HG03095 (cell line): Measurements from ENCODE around the gene ST3GAL2.
"Not testable (repeated sequence)": the region's sequence is repeated elsewhere in the genome, so short reads cannot be mapped to it uniquely, and the experiment has no call there.

Experiments
- ATAC-seq: cut with Tn5 transposase; IDR thresholded peaks from one replicate; pipeline ENCODE4 v1.9.1; 2021; ENCODE audit warnings: moderate library complexity; ENCODE audit not compliant: unreplicated experiment

ST3GAL2 gene

DNA sequence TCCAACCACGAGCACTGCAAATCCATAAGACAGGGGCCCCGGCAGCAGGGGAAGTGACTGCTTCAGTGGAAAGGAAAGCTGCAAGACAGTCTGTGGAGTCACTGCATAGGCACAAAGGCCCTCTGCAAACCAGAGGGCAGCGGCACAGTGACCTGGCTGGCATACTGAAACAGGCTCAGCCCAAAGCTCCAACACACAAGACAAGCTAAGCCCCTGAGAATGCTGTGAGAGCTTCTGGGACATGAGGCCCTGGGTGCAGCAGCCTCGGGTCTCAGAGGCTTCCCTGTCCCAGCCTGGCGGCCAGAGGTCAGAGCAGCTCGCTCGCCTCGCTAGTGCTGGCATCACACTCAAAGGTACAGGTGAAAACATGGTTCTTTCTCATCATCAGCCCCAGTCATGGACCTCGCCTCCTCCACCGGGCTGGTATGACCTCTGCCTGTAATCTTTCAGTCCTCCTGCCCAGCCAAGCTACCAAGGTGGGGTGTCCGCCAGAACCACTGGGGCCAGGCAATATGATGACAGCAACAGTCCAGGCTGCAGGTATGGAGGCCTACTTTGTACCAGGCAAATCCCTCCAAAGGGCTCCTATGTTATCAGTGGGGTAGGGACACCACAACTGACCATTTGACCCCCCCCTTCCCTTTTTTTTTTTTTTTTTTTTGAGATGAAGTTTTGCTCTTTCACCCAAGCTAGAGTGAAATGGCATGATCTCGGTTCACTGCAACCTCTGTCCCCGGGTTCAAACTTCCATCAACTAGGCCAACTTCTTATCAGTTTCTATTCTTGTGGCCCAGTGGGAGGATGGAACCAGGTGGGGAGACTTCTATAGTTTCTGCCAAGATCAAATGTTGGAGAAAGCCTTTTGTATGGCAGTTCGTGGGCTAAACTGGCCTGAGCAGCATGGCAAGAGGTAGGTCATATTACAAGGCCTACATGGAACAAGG lies 19.2 kb downstream of the ST3GAL2 start:
- ATAC-seq, result no peak

DNA sequence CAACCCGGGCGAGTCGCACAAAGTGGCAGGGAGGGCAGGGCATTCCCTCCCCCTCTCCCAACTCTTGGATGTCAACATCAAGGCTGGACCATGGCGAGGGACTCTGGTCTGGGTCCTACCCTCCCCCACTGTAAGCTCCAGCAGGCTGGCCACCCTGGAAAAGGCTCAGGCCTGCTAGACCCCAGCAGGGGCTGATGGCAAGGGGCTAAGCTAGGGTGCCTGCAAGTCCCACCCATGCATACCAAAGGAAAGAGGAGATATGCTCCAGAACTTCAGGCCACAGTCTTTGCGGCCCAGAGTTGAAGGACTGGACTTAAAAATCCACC lies 19.9 kb downstream of the ST3GAL2 start:
- no peak for ATAC-seq

DNA sequence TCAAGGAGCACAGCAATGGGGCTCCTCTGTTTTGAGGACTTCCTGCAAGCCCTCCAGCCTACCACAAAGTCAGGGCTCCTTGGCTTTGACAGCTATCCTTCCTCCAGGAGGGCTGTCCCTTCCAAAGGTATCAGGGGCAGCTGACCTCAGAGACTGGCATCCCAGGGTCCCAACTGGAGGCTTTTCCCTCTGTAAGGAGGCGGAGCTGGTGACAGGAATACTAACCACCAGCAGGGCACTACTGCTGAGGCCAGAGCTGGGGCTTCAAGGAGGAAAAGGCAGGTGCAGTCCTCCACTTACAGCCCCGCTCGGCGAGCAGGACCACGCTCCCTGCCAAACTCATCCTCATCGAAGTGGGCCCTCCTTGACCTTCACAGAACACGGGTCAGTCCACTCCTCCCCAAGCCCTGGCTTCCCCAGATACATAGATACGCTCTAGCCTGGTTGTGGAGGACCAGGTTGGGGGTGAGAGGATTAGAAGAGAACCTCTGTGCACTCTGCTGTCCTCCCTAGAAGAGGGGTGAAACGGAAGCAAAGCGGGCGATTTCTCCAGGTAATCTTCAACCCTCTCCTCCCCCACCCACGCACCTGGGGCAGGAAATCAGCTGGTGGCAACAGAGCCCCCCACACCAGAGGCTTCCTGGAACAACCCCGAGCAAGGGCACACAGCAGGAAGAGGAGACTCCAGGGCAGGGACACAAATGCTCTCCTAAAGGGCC lies 20.5 kb downstream of the ST3GAL2 start:
- no peak for ATAC-seq

DNA sequence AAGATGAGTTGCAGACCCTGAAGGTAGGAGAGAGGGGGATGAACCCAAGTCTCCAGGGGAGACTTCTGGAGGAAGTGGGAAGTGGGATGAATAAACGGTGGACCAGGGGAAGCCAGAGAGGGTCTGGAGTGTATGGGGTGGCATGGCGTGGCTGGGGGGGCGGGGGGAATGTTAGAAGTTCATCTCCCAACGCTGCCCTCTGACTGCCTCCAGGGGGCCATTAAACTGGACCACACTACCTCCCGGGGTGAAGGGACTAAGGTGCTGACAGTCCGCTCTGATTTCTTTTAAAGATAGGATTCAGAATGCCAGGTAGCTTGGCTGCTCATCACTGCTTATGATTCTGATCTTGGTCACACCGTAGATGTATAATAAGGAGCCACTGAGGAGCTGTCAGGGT lies 21.2 kb downstream of the ST3GAL2 start:
- ATAC-seq, result no peak

DNA sequence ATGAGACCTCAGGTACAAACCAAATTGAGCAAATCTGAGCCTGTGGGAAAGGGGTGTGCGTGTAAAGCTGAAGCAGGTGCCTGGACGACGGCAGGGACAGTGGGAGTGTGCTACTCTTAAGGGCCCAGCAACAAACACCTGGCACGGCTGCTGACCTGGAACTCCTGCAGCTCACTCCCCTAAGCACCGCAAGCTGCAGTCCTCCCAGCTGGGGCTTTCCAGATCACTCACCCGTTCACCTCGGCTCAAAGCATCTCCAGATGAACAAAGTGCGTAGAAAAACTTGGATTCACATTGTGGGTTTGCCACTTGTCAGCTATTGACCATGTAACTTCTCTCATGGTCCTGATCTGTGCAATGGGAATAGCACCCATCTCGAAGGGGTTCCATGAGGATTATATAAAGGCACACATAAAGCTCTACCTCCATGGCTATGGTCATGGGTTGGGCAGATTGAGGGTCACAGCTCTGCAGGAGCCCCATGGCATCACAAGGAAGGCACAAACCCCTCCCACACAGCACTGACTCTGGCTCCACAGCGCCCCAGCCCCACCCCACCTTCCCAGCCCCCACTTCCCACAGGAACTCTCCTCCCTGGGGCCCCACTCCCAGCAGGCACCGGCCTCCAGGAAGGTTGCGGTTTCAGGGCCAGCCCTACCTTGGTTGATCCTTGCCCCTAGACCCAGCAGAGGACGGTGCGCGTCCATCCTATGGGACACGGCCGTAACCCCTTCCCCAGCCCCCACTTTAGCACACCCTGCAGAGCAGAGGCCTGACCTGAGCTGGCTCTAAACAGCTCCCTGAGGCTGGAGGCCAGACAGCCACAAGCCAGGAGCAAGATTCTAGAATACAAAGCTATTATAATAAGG lies 21.9 kb downstream of the ST3GAL2 start:
- ATAC-seq, result peak; percentile 86

DNA sequence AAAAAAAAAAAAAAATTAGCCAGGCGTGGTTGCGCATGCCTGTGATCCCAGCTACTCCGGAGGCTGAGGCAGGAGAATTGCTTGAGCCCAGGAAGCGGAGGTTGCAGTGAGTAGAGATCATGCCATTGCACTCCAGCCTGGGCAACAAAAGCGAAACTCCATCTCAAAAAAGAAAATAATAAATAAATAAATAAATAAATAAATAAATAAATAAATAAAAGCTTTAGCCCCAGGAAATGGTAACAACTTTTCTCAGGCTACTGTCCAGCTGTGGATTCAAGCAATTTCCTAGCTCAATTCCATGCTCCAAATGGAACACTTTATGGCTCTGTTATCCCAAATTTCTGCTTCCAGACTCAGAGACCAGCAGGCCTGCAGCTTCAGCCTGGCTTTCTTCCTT lies 25.3 kb downstream of the ST3GAL2 start:
- ATAC-seq, result not testable (repeated sequence)

DNA sequence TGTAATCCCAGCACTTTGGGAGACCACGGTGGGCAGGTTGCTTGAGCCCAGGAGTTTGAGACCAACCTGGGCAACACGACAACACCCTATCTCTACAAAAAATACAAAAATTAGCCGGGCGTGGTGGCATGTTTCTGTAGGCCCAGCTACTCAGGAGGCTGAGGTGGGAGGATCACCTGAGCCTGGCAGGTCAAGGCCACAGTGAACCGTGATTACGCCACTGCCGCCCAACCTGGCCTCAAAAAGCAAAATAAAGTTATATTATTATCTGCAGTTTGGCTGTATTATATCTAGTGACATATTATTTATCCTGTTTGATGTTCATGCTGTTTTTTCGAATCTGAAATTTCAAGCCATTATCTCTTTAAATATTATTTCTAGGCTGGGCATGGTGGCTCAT lies 26.5 kb downstream of the ST3GAL2 start:
- no peak for ATAC-seq

DNA sequence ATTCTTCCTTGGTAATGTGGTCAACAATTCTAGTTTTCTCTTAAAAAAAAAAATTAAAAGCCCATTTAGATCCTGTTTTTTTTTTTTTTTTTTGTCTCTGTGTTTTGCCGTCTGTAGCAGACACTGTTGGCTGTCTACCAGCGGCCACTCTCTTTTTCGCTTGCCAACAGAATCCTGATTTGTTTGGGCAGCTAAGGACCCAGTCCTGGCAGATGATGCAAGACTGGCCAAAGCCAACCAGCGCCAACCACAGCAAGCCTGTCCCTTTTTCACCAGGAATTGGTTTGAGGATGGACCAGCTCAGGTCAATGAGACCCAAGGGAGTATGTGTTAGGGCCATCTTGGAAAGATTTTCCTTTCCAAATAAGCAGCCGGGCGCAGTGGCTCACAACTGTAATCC lies 28.2 kb downstream of the ST3GAL2 start:
- no peak for ATAC-seq

DNA sequence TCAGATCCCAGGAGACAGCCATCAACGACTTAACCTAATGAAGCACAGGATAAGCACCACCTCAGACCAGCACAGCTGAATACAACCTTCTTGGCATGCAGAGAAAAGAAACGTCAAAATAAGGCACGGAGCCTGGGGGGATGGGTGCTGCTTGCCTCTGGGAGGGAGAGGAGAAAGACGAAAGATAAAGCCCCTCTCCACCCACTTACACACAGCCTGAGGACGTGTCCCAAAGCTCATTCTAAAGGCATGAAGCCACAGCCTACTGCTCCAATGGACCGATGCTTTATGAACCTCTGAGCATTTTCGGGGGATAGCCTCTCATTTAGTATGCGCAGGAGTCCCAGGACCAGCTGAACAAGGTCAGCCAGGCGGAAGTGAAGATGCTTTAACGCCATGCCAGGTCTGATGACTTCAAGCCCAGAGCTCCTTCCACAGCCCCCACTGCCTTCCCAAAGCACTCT lies 31.1 kb downstream of the ST3GAL2 start:
- no peak for ATAC-seq

DNA sequence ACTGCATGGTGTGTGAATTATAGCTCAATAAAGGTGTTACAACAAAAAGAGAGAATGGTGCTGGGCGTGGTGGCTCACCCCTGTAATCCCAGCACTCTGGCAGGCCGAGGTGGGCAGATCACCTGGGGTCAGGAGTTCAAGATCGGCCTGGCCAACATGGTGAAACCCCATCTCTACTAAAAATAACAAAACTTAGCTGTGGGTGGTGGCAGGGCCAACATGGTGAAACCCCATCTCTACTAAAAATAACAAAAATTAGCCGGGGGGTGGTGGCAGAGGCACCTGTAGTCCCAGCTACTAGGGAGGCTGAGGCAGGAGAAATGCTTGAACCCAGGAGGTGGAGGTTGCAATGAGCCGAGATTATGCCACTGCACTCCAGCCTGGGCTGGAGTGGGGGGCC lies 32.8 kb downstream of the ST3GAL2 start:
- not testable (repeated sequence) for ATAC-seq

DNA sequence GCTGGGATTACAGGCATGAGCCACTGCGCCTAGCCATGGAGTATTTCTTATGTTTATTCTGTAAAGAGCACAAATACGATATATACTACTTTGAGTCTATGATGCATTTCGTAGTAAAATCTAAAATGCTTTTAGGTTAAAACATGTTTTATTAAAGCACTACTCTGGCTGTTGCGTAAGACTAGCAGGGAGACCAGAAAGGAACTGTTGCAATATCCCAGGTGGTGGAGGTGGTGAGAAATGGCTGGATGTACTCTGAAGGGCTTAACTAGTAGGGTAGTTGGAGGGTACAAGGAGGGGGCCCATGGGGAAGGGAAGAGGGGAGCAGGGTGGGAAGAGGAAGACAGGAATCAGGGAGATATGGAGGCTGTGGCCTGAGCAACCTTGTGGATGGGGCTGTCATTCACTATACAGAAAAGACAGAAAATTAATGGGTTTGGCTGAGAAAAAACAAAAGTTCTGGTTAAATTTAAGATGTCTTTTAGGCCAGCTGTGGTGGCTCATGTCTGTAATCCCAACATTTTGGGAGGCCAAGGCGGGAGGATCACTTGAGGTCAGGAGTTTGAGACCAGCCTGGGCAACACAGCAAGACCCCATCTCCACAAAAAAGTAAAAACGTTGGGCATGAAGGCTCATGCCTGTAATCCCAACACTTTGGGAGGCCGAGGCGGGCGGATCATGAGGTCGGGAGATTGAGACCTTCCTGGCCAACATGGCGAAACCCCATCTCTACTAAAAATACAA lies 35.8 kb downstream of the ST3GAL2 start:
- ATAC-seq, result no peak

DNA sequence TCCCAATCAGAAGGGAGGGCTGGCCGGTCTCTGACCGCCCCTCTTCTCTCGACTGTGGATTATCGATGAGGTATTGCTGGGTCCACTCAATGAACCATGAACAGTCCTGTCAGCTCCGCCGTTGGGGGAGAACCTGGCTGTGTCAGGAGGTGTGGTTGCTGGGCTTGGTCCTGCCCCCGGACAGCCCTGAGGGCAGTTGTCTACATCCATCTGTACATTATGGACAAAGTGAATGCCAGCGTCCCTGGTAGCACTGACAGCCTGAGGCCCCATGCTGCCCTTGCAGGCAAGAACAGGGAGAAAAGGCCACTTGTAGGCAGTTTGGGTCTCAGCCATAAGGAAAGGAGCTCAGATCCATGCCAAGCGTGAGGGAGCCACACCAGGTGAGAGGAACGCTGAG lies 38.9 kb downstream of the ST3GAL2 start:
- ATAC-seq, result no peak

DNA sequence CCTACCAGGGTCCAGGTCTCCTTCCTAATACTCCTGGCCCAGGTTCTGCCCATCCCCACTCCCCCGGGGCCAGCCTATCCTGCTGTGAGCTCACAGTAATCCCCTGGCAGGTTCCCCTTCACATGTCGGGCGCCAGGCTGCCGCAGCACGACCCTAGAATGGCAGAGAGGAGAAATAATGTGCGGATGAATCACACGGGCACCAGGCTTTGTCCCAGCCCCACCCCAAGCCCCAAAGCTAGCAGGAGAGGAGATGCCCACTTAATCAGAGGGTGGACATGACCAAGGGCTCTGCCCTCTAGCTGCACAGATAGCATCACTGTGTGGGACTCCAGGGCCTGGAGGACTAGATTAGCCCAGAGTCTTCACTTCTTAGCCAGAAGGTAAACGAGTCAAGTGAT lies 39.5 kb downstream of the ST3GAL2 start:
- no peak for ATAC-seq

DNA sequence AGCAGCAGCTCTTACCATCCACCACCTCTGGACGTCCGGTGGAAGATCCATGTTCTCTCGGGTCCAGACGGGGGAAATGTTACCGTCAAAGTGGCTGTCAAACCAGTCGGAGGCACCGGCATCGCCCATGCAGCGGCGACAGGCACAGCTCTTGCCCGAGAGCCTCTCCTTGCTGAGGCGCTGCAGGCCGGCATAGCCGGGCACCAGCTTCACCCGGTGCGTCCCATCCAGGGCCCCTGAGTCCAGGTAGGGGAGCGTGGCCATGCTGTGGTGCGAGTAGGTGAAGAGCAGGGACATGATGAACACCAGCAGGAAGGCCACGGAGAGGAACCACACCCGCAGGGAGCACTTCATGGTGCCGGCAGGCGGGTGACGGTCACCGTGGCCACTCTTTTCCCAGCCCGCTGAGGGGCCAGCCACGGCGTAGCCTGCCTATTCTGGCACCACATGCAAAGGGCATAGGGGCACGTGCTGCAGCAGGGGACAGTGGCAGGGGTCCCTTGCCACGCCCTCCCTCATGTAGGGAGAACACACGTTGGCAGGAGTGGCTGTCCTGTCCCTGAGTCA lies 40.6 kb downstream of the ST3GAL2 start:
- no peak for ATAC-seq

DNA sequence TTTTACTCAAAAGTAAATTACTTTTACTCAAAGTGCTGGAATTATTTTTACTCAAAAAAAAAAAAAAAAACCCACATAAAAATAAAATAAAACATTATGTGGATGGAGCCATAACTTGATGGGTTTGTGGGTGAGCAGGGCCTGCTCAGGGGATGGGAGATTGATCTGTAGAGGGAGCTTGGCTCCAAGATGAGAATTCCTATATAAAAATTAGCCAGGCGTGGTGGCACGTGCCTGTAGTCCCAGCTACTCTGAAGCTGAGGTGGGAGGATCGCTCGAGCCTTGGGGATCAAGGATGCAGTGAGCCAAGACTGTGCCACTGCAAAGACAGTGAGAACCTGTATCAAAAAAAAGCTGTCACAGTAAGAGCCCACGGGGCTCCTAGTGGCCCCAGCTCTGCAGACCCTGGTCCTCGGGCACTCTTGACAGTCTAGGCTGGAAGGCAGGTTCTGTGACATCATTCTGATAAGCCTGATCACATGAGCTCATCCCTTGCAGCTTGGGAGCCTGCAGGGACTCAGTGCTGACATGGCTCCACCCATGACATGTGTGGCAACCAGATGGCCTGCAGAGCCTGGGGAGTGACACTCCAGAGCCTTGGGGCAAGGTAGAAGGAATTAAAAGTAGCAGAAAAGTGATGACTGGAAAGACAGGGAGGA lies 42.5 kb downstream of the ST3GAL2 start:
- no peak for ATAC-seq

DNA sequence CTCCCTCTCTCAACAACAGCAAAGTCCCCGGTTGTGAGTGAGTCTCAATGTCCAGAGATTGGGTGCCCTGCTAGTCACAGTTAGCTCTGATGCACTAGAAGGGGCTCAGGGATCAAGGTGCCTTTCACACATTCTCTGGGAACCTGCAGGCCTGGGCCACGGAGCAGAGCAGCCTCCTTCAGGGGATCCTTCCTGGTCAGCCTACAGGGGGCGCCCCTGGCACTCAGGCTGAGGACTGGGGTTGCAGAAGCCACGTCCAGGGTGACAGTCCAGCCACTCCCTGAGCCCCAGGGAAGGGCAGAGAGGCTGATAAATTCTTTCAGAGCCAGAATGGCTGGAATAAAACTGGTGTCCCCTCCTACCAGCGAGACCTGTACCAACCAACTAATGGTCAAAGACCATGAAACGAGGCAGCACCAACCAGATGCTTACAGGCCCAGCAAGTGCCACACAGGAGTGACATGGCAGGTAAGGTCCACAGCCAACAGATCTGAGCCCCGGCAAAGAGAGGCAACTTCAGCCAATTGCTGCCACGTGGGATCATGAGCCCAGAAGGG lies 43.5 kb downstream of the ST3GAL2 start:
- no peak for ATAC-seq

DNA sequence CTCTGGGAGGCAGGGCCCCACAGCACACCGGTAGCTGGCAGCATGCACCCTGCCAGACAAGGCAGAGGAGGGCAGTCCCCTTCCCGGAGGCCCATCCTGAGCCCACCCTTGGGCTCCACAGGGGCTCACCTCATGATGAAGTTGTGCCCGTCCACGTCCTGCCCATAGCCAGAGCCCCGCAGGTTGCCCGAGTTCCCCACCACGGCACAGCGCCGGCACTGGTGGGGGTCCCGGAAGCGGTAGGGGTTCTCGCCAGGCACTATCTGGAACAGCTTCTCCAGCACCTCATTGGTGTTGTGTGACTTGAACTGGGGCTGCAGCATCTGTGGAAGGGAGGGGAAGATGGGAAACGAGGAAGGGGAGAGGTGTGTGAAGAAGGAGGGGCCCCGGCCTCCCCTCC lies 44.0 kb downstream of the ST3GAL2 start:
- ATAC-seq, result no peak

DNA sequence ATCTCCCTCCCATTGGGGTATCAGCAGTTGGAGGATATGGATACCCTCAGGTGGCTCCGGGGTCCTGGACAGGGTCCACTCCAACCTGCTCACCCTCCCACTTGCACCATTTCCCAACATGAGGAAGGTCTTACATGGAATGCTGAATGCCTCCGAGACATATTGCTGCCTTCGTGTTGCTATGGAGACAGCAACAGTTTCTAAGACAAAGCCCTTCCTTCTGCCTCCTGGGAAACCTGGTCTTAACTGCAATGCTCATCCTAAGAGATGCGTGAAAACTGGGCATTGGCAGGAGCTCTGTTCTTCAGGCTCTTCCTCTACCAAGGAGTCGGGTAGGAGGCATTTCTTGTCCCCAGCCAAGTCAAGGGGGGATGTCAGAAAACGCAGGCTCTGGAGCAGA lies 45.2 kb downstream of the ST3GAL2 start:
- ATAC-seq, result no peak

DNA sequence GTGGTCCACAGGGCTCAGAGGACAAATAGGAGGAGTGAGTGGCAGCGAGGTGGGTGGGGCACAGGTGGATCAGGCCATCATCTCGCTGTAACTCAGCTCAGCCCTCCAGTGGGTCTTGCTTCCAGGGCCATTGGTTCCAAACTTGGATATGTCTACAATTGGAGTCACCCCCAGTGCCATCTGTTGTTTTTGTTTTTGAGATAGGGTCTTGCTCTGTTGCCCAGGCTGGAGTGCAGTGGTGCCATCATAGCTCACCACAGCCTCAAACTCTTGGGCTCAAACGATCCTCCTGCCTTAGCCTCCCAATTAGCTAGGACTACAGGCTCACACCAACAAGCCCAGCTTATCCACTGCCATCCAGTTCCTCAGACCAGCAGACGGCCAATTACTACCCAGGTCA lies 46.3 kb downstream of the ST3GAL2 start:
- ATAC-seq, result no peak
